Body of pancreas (tissue), 4 donors: Measurements from ENCODE around the gene ZRANB1.

Source experiments
- POLR2A ChIP-seq, 3 donors: fragments of 450-650 bp; IDR thresholded peaks; one replicate each; pipeline ENCODE4 v1.6.1; 2016; ENCODE audit warnings: antibody characterized with exemption in 3 of 3, mild to moderate bottlenecking in 2 of 3
- TF ChIP-seq, protein P1 (sequence below), 7 experiments: fragments of 450-650 bp in 4 of 7; fragments of 200-600 bp in 3 of 7; sonication (generic) in 3 of 7; IDR thresholded peaks; one replicate each; pipeline ENCODE4 v1.5.1; 2016 to 2019; ENCODE audit warnings: antibody characterized with exemption in 7 of 7

DNA sequence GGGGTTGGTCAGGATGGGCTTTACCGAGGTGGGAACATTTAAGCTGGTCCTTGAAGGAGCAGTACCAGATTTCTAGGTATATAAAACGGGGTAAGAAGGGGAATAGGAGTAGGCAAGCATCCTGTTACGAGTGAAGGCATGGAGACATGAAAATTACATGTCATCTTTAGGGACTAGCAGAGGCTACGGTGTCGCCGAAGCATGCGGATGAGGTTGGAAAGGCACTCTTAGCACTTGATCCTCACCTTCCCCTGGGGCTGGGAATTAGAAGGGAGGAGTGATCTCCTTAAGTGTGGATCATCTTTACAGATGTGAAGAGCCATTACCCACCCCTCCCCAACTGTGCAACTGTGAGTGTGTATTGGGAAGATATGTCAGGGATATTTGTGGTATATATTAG lies 13.8 kb upstream of the ZRANB1 start:
- TF ChIP-seq, protein P1, sequence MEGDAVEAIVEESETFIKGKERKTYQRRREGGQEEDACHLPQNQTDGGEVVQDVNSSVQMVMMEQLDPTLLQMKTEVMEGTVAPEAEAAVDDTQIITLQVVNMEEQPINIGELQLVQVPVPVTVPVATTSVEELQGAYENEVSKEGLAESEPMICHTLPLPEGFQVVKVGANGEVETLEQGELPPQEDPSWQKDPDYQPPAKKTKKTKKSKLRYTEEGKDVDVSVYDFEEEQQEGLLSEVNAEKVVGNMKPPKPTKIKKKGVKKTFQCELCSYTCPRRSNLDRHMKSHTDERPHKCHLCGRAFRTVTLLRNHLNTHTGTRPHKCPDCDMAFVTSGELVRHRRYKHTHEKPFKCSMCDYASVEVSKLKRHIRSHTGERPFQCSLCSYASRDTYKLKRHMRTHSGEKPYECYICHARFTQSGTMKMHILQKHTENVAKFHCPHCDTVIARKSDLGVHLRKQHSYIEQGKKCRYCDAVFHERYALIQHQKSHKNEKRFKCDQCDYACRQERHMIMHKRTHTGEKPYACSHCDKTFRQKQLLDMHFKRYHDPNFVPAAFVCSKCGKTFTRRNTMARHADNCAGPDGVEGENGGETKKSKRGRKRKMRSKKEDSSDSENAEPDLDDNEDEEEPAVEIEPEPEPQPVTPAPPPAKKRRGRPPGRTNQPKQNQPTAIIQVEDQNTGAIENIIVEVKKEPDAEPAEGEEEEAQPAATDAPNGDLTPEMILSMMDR (IDR thresholded peaks at IDR 0.05) = no peak
- TF ChIP-seq POLR2A (IDR thresholded peaks at IDR 0.05) = no peak
